Cardiac muscle cell (in vitro differentiated cells and primary cell): ENCODE measurements around the gene IKBIP. TPM values are rescaled to one million over a fixed set of nuclear protein-coding genes. Genes with fewer than 3 reads are reported as not detected.
"Not testable (repeated sequence)": the region's sequence is repeated elsewhere in the genome, so short reads cannot be mapped to it uniquely, and the experiment has no call there.

Experiments
- DNase-seq, 2 donors: peaks; one replicate each; pipeline versions ENCODE4 v3.0.0 to v3.0.0-alpha.2; 2010 to 2017; ENCODE audit warnings: low read depth in 1 of 2, low spot score in 1 of 2
- H3K27ac ChIP-seq: fragments of 200-600 bp; sonication (generic); 2 replicates; pipeline ENCODE4 v1.5.1; 2016
- H3K27me3 ChIP-seq: fragments of 200-600 bp; sonication (generic); 2 replicates; pipeline ENCODE4 v1.6.0; 2016; ENCODE audit warnings: control low read depth
- H3K36me3 ChIP-seq: fragments of 200-600 bp; sonication (generic); 2 replicates; pipeline ENCODE4 v1.5.1; 2016; ENCODE audit warnings: control low read depth
- H3K4me1 ChIP-seq: fragments of 200-600 bp; sonication (generic); 2 replicates; pipeline ENCODE4 v1.8.1; 2017; ENCODE audit warnings: low read depth, mild to moderate bottlenecking, mixed run types
- H3K4me3 ChIP-seq: fragments of 200-600 bp; sonication (generic); 2 replicates; pipeline ENCODE4 v1.5.1; 2016; ENCODE audit warnings: mild to moderate bottlenecking
- H3K9me3 ChIP-seq: fragments of 200-600 bp; sonication (generic); 2 replicates; pipeline ENCODE4 v1.5.1; 2017; ENCODE audit warnings: low read depth, mild to moderate bottlenecking, control low read depth
- polyA plus RNA-seq: library from polyadenylated mRNA; unstranded; fragments of >200 nt; fragmentation: Nextera tagmentation; extraction: Ambion mirVana; gene quantifications from 2 replicates; pipeline ENCODE4 v1.2.1, GENCODE V29; 2016
- total RNA-seq: library from RNA; depleted of rRNA; stranded (reverse); fragments of >200 nt; gene quantifications from 2 replicates; pipeline ENCODE4 v1.2.3, GENCODE V29; 2016
- TF ChIP-seq, protein P1 (sequence below): IDR thresholded peaks from 2 replicates; pipeline ENCODE4 v1.5.1; 2012; ENCODE audit warnings: low read depth, mild to moderate bottlenecking, low read length

IKBIP gene
- total and polyA plus RNA-seq, 2 experiments from 2014 or later: 19.7 to 31.7 TPM

DNA sequence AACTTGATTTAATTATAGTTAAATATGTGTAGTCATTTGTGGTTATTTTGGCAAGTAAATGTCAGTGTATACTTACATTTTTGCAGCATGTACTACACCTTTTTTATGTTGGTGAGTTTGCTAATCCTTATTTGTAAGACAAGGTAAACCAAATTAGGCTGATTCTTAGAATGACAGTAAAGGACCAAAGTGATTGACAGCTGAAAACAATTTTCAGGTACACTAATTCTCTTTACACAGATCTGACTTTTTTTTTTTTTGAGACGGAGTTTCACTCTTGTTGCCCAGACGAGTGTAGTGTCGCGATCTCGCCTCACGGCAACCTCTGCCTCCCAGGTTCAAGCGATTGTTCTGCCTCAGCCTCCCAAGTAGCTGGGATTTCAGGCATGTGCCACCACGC, 42.7 kb downstream of the IKBIP start:
- no peak for DNase-seq
- H3K36me3 ChIP-seq: peaks cover 71% of the 10 kb centered on the region
- no peaks in the 10 kb centered on the region for H3K4me1 ChIP-seq
- no peak overlapping the region for H3K27ac ChIP-seq
- no peaks in the 10 kb centered on the region for H3K9me3 ChIP-seq
- no peaks in the 10 kb centered on the region for H3K27me3 ChIP-seq
- H3K4me3 ChIP-seq: no peak overlapping the region
- TF ChIP-seq, protein P1, sequence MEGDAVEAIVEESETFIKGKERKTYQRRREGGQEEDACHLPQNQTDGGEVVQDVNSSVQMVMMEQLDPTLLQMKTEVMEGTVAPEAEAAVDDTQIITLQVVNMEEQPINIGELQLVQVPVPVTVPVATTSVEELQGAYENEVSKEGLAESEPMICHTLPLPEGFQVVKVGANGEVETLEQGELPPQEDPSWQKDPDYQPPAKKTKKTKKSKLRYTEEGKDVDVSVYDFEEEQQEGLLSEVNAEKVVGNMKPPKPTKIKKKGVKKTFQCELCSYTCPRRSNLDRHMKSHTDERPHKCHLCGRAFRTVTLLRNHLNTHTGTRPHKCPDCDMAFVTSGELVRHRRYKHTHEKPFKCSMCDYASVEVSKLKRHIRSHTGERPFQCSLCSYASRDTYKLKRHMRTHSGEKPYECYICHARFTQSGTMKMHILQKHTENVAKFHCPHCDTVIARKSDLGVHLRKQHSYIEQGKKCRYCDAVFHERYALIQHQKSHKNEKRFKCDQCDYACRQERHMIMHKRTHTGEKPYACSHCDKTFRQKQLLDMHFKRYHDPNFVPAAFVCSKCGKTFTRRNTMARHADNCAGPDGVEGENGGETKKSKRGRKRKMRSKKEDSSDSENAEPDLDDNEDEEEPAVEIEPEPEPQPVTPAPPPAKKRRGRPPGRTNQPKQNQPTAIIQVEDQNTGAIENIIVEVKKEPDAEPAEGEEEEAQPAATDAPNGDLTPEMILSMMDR: no peak

DNA sequence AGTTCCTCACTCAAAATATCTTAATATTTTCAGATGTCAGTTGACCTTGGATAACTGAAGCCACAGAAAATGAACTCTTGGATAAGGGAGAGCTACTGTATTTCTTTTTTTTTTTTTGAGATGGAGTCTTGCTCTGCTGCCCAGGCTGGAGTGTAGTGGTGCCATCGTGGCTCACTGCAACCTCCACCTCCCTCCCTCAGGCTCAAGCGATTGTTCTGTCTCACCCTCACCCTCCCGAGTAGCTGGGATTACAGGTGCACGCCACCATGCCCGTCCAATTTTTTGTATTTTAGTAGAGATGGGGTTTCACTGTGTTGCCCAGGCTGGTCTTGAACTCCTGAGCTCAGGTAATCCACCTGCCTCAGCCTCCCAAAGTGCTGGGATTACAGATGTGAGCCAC, 47.3 kb downstream of the IKBIP start:
- not testable (repeated sequence) for H3K9me3 ChIP-seq, H3K27ac ChIP-seq, H3K27me3 ChIP-seq, H3K4me3 ChIP-seq, DNase-seq
- Histone ChIP-seq H3K4me1 (peaks cover 15% of the 10 kb centered on the region), H3K36me3 (peaks cover 63% of the 10 kb centered on the region)

DNA sequence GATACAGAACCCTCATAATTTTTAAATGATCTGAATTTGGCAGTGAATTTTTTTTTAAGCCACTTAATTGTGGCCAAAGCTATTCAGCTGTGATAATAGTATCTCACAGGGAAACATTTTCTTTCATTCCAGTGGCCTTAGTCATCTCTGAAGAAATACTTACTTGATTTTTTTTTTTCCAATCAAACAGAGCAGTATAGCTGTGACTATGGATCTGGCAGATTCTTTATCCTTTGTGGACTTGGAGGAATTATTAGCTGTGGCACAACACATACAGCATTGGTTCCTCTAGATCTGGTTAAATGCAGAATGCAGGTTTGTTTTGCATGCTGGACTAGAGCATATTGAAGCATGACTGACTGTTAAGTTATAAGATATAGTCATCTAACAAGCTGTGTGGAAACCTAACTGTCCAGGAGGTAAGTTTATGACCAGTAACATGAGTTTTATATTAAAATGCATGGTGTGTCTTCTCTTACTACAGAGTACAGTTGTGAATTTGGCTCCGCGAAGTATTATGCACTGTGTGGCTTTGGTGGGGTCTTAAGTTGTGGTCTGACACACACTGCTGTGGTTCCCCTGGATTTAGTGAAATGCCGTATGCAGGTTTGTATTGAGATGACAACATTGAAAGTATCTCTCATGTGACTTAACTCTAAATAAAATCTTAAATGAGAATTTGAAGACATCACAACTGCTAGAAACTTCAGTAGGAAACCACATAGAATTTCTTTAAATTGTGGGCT, 49.2 kb downstream of the IKBIP start:
- Histone ChIP-seq H3K27ac (peak overlapping the region; percentile 97), H3K4me3 (peak overlapping the region; percentile 96), H3K4me1 (peaks cover 15% of the 10 kb centered on the region), H3K36me3 (peaks cover 44% of the 10 kb centered on the region), H3K9me3 (no peaks in the 10 kb centered on the region), H3K27me3 (no peaks in the 10 kb centered on the region)
- TF ChIP-seq, protein P1: no peak
- DNase-seq: peak in 1 of 2 donors; percentile 75

GRCh38 chr12:98594050-98594835, 50.3 kb downstream of the IKBIP start:
- peak; percentile 29 to 45 for DNase-seq
- peaks cover 33% of the 10 kb centered on the region for H3K36me3 ChIP-seq
- H3K4me1 ChIP-seq: peaks cover 15% of the 10 kb centered on the region
- peak overlapping the region; percentile 97 for H3K27ac ChIP-seq
- no peaks in the 10 kb centered on the region for H3K9me3 ChIP-seq
- TF ChIP-seq, protein P1: no peak
- peak overlapping the region; percentile 96 for H3K4me3 ChIP-seq
- H3K27me3 ChIP-seq: no peaks in the 10 kb centered on the region

GRCh38 chr12:98593351-98594049, 51.1 kb downstream of the IKBIP start, which contains the start of gene SLC25A3:
TSS of gene SLC25A3 (plus strand) at chr12:98593686. CDS start at chr12:98593979, 293 bp downstream.
- H3K4me3 ChIP-seq: peak within 1 kb of the TSS; percentile 96
- TF ChIP-seq, protein P1: no peak
- peaks cover 27% of the 10 kb centered on the region for H3K36me3 ChIP-seq
- H3K27ac ChIP-seq: peak within 1 kb of the TSS; percentile 97
- H3K4me1 ChIP-seq: peaks cover 15% of the 10 kb centered on the region
- no peaks in the 10 kb centered on the region for H3K9me3 ChIP-seq
- no peaks in the 10 kb centered on the region for H3K27me3 ChIP-seq
- peak; percentile 98 to 99 for DNase-seq
